ENCODE measurements around the gene GINS2.

DNA sequence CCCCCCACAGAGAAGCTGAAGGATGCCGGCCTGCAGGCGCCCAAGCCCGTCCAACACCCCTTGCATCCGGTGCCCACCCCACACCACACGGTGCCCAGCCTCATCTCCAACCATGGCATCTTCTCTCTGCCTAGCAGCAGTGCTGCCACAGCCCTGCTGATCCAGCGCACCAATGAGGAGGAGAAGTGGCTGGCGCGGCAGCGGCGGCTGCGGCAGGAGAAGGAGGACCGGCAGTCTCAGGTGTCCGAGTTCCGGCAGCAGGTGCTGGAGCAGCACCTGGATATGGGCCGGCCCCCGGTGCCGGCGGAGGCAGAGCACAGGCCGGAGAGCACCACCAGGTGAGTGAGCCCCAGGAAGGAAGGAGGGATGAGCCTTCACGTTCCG is 31.5 kb downstream of the GINS2 start:
- TF ChIP-seq TOX (CRISPR knock-in tag; IDR thresholded peaks at IDR 0.05; ENCODE audit: borderline replicate concordance) = no peak
- TF ChIP-seq, protein P1, sequence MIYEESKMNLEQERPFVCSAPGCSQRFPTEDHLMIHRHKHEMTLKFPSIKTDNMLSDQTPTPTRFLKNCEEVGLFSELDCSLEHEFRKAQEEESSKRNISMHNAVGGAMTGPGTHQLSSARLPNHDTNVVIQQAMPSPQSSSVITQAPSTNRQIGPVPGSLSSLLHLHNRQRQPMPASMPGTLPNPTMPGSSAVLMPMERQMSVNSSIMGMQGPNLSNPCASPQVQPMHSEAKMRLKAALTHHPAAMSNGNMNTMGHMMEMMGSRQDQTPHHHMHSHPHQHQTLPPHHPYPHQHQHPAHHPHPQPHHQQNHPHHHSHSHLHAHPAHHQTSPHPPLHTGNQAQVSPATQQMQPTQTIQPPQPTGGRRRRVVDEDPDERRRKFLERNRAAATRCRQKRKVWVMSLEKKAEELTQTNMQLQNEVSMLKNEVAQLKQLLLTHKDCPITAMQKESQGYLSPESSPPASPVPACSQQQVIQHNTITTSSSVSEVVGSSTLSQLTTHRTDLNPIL (CRISPR knock-in tag; IDR thresholded peaks at IDR 0.05; ENCODE audit: low read depth) = no peak
- TF ChIP-seq PPARA (CRISPR knock-in tag; IDR thresholded peaks at IDR 0.05; ENCODE audit: borderline replicate concordance) = no peak
- no peak for TF ChIP-seq ZFP30 (CRISPR knock-in tag; IDR thresholded peaks at IDR 0.05)
- TF ChIP-seq ZC3H10 (CRISPR knock-in tag; IDR thresholded peaks at IDR 0.05) = no peak
- no peak for TF ChIP-seq ARNTL (CRISPR knock-in tag; IDR thresholded peaks at IDR 0.05; ENCODE audit: borderline replicate concordance, low read depth)
- TF ChIP-seq ZFP3 (CRISPR knock-in tag; IDR thresholded peaks at IDR 0.05) = no peak
- no peak for TF ChIP-seq RARB (CRISPR knock-in tag; IDR thresholded peaks at IDR 0.05)
- no peak for TF ChIP-seq ZNF565 (CRISPR knock-in tag; conservative IDR thresholded peaks at IDR 0.05; ENCODE audit: low read depth)
- no peak for TF ChIP-seq CSDC2 (CRISPR knock-in tag; IDR thresholded peaks at IDR 0.05)
- no peak for TF ChIP-seq BACH2 (CRISPR knock-in tag; IDR thresholded peaks at IDR 0.05; ENCODE audit: borderline replicate concordance)
- TF ChIP-seq, protein P2, sequence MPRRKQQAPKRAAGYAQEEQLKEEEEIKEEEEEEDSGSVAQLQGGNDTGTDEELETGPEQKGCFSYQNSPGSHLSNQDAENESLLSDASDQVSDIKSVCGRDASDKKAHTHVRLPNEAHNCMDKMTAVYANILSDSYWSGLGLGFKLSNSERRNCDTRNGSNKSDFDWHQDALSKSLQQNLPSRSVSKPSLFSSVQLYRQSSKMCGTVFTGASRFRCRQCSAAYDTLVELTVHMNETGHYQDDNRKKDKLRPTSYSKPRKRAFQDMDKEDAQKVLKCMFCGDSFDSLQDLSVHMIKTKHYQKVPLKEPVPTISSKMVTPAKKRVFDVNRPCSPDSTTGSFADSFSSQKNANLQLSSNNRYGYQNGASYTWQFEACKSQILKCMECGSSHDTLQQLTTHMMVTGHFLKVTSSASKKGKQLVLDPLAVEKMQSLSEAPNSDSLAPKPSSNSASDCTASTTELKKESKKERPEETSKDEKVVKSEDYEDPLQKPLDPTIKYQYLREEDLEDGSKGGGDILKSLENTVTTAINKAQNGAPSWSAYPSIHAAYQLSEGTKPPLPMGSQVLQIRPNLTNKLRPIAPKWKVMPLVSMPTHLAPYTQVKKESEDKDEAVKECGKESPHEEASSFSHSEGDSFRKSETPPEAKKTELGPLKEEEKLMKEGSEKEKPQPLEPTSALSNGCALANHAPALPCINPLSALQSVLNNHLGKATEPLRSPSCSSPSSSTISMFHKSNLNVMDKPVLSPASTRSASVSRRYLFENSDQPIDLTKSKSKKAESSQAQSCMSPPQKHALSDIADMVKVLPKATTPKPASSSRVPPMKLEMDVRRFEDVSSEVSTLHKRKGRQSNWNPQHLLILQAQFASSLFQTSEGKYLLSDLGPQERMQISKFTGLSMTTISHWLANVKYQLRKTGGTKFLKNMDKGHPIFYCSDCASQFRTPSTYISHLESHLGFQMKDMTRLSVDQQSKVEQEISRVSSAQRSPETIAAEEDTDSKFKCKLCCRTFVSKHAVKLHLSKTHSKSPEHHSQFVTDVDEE (CRISPR knock-in tag; IDR thresholded peaks at IDR 0.05) = no peak
- no peak for TF ChIP-seq ZNF70 (CRISPR knock-in tag; IDR thresholded peaks at IDR 0.05)
- TF ChIP-seq GLIS3 (CRISPR knock-in tag; IDR thresholded peaks at IDR 0.05) = no peak
